ENCODE measurements around the gene SRMS.

DNA sequence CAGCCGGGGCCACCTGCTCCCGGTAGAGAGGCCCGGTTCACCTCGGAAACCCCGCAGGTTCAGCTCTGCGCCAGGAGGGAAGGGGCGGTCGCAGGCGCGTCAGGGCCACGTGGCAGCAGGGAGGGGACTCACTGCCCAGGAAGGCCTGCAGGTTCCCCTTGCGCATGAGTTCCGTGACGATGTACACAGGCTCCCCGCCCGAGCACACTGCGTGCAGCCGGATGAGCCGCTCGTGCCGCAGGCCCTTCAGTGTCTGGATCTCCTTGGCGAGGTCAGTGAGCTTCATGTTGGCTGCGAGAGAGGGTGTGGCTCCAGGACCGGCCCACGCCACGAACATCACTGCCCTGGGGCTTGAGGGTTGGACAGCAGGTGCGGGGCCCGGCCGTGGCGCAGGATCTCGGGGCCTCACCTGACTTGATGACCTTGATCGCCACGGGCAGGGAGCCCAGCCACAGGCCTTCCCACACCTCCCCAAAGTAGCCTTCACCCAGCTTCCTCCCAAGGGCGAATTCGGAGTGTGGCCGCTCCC lies 5.5 kb downstream of the SRMS start:
- TF ChIP-seq, protein P1, sequence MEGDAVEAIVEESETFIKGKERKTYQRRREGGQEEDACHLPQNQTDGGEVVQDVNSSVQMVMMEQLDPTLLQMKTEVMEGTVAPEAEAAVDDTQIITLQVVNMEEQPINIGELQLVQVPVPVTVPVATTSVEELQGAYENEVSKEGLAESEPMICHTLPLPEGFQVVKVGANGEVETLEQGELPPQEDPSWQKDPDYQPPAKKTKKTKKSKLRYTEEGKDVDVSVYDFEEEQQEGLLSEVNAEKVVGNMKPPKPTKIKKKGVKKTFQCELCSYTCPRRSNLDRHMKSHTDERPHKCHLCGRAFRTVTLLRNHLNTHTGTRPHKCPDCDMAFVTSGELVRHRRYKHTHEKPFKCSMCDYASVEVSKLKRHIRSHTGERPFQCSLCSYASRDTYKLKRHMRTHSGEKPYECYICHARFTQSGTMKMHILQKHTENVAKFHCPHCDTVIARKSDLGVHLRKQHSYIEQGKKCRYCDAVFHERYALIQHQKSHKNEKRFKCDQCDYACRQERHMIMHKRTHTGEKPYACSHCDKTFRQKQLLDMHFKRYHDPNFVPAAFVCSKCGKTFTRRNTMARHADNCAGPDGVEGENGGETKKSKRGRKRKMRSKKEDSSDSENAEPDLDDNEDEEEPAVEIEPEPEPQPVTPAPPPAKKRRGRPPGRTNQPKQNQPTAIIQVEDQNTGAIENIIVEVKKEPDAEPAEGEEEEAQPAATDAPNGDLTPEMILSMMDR (conservative IDR thresholded peaks at IDR 0.05; ENCODE audit: low read length), result no peak
- TF ChIP-seq EZH2phosphoT487 (IDR thresholded peaks at IDR 0.05; ENCODE audit: borderline replicate concordance), result no peak

Data from Loucy (cell line).